Measurements from ENCODE around the gene ENOX1. TPM values are rescaled to one million over a fixed set of nuclear protein-coding genes. Genes with fewer than 3 reads are reported as not detected.

ENOX1 gene
- total RNA-seq, 2 donors from 2014 or later = 0.78 to 4.3 TPM

GRCh38 chr13:43434191-43434590, 352.6 kb downstream of the ENOX1 start:
- Histone ChIP-seq H3K27ac (no peak overlapping the region), H3K36me3 (replicated peaks in 1 of 2; ENCODE audit: insufficient read depth in 1 of 2, low read depth in 2 of 2) (no peaks in the 10 kb centered on the region), H3K27me3 (no peaks in the 10 kb centered on the region), H3K9me3 (no peaks in the 10 kb centered on the region), H3K4me1 (no peaks in the 10 kb centered on the region), H3K4me3 (no peak overlapping the region)
- intact Hi-C loops (cut with DNase I) = no loop called here
- DNase-seq (no peak), ATAC-seq (no peak)
- 76 to 88% methylated on average over 3 of the region's 3 CpGs for WGBS, 2 donors
- no peak for TF ChIP-seq POLR2A (IDR thresholded peaks at IDR 0.05)
- no peak for TF ChIP-seq CTCF (IDR thresholded peaks at IDR 0.05)

GRCh38 chr13:43433691-43434141, 353.1 kb downstream of the ENOX1 start:
- Histone ChIP-seq H3K4me3 (no peak overlapping the region), H3K4me1 (no peaks in the 10 kb centered on the region), H3K27ac (no peak overlapping the region), H3K36me3 (replicated peaks in 1 of 2; ENCODE audit: insufficient read depth in 1 of 2, low read depth in 2 of 2) (no peaks in the 10 kb centered on the region), H3K9me3 (no peaks in the 10 kb centered on the region), H3K27me3 (no peaks in the 10 kb centered on the region)
- no peak for ATAC-seq
- WGBS, 2 donors = 94 to 96% methylated on average over 1 of the region's 1 CpG
- no peak for TF ChIP-seq POLR2A (IDR thresholded peaks at IDR 0.05)
- no peak for TF ChIP-seq CTCF (IDR thresholded peaks at IDR 0.05)
- intact Hi-C loops (cut with DNase I) = no loop called here
- DNase-seq = no peak

- no peak for ATAC-seq
- 80 to 84% methylated on average over 5 of the region's 5 CpGs for WGBS, 2 donors
- Histone ChIP-seq H3K27me3 (no peaks in the 10 kb centered on the region), H3K4me1 (no peaks in the 10 kb centered on the region), H3K9me3 (no peaks in the 10 kb centered on the region), H3K4me3 (no peak overlapping the region), H3K36me3 (replicated peaks in 1 of 2; ENCODE audit: insufficient read depth in 1 of 2, low read depth in 2 of 2) (no peaks in the 10 kb centered on the region), H3K27ac (no peak overlapping the region)
- TF ChIP-seq CTCF (IDR thresholded peaks at IDR 0.05) (no peak), POLR2A (IDR thresholded peaks at IDR 0.05) (no peak)
- intact Hi-C loops (cut with DNase I) = no loop called here
- no peak for DNase-seq
These were observed 353.8 kb downstream of the ENOX1 start for GRCh38 chr13:43432958-43433357.

GRCh38 chr13:43431841-43432240, 354.9 kb downstream of the ENOX1 start:
- Histone ChIP-seq H3K27me3 (no peaks in the 10 kb centered on the region), H3K4me1 (no peaks in the 10 kb centered on the region), H3K27ac (no peak overlapping the region), H3K9me3 (no peaks in the 10 kb centered on the region), H3K36me3 (replicated peaks in 1 of 2; ENCODE audit: insufficient read depth in 1 of 2, low read depth in 2 of 2) (no peaks in the 10 kb centered on the region), H3K4me3 (no peak overlapping the region)
- ATAC-seq (no peak), DNase-seq (no peak)
- 86 to 87% methylated on average over 8 of the region's 8 CpGs for WGBS, 2 donors
- TF ChIP-seq POLR2A (IDR thresholded peaks at IDR 0.05) (no peak), CTCF (IDR thresholded peaks at IDR 0.05) (no peak)
- intact Hi-C loops (cut with DNase I) = no loop called here

GRCh38 chr13:43431290-43431716, 355.5 kb downstream of the ENOX1 start:
- WGBS, 2 donors = 62 to 76% methylated on average over 4 of the region's 4 CpGs
- H3K27ac ChIP-seq = no peak overlapping the region
- intact Hi-C loops (cut with DNase I) = no loop called here
- no peaks in the 10 kb centered on the region for H3K9me3 ChIP-seq
- ATAC-seq = no peak
- no peak for DNase-seq
- H3K36me3 ChIP-seq (replicated peaks in 1 of 2; ENCODE audit: insufficient read depth in 1 of 2, low read depth in 2 of 2) = no peaks in the 10 kb centered on the region
- TF ChIP-seq CTCF (IDR thresholded peaks at IDR 0.05) (no peak), POLR2A (IDR thresholded peaks at IDR 0.05) (no peak)
- H3K27me3 ChIP-seq = no peaks in the 10 kb centered on the region
- no peaks in the 10 kb centered on the region for H3K4me1 ChIP-seq
- H3K4me3 ChIP-seq = no peak overlapping the region
